ENCODE results near the gene HMX1.

Gene HMX1

DNA sequence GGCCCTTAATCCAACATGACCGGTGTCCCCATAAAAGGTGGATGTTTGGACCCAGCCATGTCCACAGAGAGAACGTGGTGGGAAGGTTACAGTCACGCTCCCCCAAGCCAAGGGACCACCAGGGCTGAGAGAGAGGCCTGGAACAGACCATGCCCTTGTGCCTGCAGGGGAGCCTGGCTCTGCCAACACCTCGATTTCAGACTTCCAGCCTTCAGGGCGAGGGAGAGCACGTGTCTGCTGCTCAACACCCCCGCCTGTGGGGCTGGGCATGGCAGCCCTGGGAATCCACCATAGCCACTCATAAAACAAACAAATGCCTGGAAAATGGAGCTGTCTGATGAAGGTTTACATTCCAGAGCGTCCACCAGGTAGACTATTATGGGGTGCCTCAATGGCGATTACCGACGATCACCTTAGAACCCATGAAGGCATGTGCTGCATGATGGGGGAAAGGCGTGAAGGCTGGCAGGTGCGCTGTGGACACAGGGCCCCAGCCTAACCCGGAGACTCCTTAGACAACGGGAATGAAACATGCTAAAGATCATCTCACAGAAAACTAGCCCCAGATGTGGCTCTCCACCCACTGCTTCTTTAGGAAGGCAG is 42.3 kb upstream of the HMX1 start:
- TF ChIP-seq, protein P1, sequence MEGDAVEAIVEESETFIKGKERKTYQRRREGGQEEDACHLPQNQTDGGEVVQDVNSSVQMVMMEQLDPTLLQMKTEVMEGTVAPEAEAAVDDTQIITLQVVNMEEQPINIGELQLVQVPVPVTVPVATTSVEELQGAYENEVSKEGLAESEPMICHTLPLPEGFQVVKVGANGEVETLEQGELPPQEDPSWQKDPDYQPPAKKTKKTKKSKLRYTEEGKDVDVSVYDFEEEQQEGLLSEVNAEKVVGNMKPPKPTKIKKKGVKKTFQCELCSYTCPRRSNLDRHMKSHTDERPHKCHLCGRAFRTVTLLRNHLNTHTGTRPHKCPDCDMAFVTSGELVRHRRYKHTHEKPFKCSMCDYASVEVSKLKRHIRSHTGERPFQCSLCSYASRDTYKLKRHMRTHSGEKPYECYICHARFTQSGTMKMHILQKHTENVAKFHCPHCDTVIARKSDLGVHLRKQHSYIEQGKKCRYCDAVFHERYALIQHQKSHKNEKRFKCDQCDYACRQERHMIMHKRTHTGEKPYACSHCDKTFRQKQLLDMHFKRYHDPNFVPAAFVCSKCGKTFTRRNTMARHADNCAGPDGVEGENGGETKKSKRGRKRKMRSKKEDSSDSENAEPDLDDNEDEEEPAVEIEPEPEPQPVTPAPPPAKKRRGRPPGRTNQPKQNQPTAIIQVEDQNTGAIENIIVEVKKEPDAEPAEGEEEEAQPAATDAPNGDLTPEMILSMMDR (IDR thresholded peaks at IDR 0.05; ENCODE audit: control extremely low read depth, extremely low read depth, low read depth, missing control alignments) = no peak
- ChIA-PET CTCF (interaction anchor here (1.2 kb wide), 1 partner anchor 307 kb away, joined by 3 read pairs; no protein-coding TSS in a partner anchor), POLR2A (no interaction called here)
- DNase-seq (ENCODE audit: extremely low spot score) = no peak

DNA sequence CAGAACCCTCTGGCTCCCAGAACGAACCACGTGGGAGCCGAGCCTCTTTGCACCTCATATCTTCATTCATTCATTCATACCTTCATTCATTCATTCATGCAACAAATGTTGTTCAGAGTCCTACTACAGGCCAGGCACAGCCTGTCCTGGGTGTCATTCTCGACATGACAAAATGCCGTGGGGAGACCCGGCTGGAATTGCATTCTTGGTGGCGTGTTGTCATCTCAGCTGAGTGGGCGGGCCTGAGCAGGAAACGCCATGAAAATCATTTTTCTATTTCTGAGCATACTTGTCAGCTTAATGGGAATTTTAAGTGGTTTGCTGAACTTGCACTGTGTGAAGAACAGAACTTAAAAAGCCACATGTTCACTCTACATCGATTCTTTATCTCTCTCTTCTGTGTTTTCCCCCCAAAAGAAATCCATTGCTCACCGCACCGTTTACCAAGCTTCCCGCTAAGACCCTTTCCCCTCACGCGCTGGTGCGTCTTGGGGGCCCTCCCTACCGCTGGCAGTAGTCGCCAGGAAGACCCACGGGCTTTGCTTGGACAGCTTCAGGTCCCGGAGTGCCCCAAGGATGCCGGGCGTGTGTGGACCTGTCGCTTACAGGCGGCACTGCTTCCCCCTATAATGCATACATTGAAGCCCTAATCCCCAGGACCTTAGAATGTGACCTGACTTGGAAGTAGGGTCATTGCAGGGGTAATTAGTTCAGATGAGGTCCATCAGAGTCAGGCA is 41.6 kb upstream of the HMX1 start:
- ChIA-PET POLR2A (no interaction called here), CTCF (interaction anchor here (1.2 kb wide), 1 partner anchor 306 kb away, joined by 3 read pairs; no protein-coding TSS in a partner anchor)
- TF ChIP-seq, protein P1 (IDR thresholded peaks at IDR 0.05; ENCODE audit: control extremely low read depth, extremely low read depth, low read depth, missing control alignments) = no peak

DNA sequence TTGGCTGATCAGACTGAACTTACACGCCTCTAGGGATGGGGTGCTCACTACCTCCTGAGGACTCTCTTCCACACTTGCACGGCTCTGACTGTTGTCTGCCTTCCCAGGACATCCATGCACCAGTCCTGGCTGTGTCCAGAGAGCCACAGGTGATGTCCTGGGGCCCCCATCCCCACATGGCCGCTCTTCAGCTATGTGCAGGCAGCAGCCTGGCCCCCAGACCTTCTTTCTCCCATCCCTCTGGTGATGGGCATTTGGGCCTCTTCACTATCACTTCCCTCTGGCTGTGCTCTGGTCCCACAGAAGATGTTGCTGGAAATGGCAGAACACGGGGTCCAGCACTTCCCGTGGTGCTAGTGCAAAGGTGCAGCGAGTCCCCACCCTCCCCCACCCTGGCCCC is 40.9 kb upstream of the HMX1 start:
- CTCF ChIA-PET = no interaction called here
- no peak for DNase-seq (ENCODE audit: extremely low spot score)
- POLR2A ChIA-PET = no interaction called here
- TF ChIP-seq, protein P1 (IDR thresholded peaks at IDR 0.05; ENCODE audit: control extremely low read depth, extremely low read depth, low read depth, missing control alignments) = no peak

More for the DNA sequence above, 41.6 kb upstream of the HMX1 start:
- DNase-seq (ENCODE audit: extremely low spot score) = peak; percentile 2

DNA sequence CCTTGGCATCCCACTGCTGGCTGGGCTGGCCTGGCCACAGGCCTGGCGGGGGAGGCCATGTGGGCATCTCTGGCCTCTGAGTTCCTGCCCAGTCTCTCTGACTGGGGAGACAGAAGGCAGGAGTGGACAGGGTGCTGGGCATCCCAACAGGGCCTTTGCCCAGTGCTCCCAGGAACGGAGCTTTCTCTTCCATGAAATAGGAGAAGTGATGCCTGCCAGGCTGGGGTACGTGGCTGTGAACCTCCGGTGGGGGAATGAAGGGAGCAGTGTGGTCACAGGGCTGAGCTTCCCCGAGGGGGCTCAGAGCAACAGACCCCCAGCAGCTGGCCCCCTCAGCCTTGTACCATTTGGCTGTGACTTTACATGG is 40.4 kb upstream of the HMX1 start:
- POLR2A ChIA-PET = no interaction called here
- DNase-seq (ENCODE audit: extremely low spot score) = no peak
- CTCF ChIA-PET = no interaction called here
- TF ChIP-seq, protein P1 (IDR thresholded peaks at IDR 0.05; ENCODE audit: control extremely low read depth, extremely low read depth, low read depth, missing control alignments) = no peak

DNA sequence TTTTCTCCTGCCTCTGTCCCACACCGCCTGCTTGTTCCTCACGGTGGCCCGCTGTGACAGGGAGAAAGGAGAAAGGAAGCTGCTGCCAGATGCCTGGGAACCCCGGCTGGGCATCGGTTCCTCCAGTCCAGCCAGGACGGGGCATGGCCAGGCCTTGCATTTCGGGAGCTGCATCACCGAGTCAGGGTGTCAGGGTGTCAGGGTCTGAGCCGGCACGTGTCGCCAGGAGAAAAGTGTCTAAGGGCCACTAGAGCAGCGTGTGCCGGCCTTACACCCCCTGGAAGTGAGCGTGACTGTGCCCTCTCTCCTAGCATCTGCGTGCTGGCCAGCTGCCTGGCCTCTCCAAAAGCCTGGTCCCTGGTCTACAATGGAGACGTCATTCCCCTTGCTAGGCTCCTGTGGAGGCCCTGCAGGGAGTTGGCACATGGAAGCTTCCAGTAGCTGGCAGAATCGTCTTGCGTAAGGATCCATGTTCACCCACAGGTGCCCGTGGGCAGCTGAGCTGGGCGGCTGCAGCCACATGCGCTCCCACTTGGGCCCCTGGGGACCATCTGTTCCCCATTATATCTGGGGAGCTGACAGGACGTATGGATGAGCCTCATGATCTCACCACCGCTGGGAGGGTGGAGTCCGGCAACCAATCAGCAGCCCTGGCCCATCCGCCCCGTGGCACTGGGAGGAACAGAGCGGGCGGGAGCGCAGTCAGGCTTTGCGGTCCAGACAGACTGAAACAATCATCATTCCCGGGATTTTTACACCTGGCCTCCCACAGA is 39.9 kb upstream of the HMX1 start:
- POLR2A ChIA-PET = no interaction called here
- CTCF ChIA-PET = no interaction called here
- DNase-seq (ENCODE audit: extremely low spot score) = no peak
- TF ChIP-seq, protein P1 (IDR thresholded peaks at IDR 0.05; ENCODE audit: control extremely low read depth, extremely low read depth, low read depth, missing control alignments) = no peak

DNA sequence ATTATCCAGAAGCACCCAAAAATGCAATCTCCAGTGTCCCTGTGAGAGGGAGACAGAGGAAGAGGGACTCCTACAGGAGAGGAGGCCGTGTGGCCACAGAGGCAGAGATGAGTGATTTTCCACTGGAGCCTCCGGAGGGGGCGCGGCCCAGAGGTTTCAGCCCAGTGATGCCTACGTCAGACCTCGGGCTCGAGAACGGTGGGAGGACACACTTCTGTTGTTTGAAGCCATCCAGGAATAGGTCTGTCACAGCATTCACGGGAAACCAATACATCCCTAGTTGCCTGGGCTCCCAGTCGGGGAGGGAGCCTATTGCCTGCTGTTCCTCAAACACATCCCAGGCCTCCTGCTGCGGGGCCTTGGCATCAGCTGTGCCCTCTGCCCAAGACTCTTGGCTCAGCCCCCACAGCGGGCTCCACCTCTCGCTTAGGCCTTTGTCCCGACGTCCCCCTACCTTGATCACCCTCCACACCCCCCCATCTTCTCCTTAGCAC is 39.2 kb upstream of the HMX1 start:
- ChIA-PET CTCF (no interaction called here), POLR2A (no interaction called here)
- TF ChIP-seq, protein P1 (IDR thresholded peaks at IDR 0.05; ENCODE audit: control extremely low read depth, extremely low read depth, low read depth, missing control alignments) = no peak
- DNase-seq (ENCODE audit: extremely low spot score) = no peak
